Measurements from ENCODE around the gene RGS6. TPM values are rescaled to one million over a fixed set of nuclear protein-coding genes. Genes with fewer than 3 reads are reported as not detected.
"Not testable (repeated sequence)": the region's sequence is repeated elsewhere in the genome, so short reads cannot be mapped to it uniquely, and the experiment has no call there.

RGS6 gene
- 10 to 100 TPM in 1 of 4 donors, 1 to 10 TPM in 3; 1.1 to 11.3 (median 1.3) TPM for polyA plus RNA-seq (ENCODE audit: insufficient read length in 4 of 4)

DNA sequence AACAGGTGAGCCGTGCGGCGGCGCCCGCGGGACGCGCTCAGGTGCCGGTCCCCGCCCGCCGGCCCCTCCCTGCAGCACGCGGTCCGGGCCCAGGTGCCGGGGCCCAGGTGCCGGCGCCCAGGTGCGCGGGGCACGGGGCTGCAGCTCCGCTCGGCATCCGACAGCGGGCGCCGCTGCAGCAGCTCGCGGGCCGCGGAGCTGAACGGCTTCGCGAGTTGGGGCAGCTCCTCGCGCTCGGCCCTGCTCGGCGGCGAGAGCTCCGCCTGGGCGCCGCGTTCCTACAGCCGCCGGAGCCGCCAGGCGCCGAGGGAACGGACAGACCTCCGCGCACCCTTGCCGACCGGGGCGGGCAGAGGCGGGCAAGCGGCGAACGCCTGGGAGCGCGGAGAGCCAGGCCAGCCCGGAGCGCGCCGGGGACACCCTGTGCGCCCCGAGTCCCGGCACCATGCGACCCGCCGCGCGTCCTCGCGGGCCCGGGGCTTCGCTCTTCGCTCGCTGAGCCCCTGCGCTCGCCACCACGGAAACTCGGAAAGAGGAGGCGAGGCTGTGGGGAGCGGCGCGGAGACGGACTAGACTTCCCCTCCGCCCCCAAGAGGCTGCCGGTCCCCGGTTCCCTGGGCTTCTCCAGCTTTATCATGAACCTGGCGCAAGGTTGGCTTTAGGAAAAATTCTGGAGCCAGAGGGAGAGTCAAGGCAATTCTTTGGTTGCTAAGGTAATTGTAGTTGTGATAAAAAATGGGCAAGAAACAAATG lies at the start of gene RGS6:
Gene RGS6 (plus strand): TSS at position 201 of the 753 bp plus-strand sequence.
- peak in 3 of 4 donors; percentile 29 to 46 (median 45) for DNase-seq (ENCODE audit: low read depth in 4 of 4, low spot score in 3 of 4)

DNA sequence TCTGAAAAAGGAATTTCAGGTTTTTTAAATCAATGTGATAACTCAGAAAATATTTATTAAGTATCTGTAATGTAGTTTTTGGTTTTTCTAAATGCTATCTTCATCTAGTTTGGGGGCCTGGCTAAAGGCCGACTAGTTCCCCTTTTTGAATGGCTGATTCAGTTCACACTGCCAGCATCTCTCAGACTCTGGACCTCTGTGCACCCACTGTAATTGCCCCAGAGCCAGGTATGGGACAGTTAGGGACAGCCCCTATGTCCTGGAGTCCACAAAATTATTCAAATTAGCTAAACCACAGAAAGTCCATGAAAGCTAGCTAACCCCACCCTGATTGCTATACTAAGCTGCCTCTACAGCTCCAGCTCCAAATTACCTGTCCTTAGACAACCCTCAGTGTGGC lies 49.1 kb upstream of the RGS6 start:
- DNase-seq (ENCODE audit: low read depth in 4 of 4, low spot score in 3 of 4): no peak

DNA sequence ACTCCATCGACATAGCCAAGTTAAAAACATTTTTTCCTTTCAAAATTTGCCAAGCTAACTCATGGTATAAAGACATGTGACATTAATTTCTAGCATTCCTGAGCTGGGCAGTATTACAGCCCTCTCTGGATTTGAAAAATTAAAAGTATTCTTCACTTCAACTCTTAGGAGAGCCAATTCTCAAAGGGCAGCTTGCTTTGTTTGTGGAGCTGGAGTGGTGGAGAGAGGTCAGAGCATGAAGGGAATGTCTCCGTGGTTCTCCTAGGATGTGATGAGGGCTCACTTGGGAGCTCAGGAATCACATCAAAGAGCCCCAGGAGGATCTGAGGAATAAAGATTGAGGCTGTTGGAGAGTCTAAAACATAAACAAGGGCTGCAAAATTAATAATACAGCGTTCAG lies 46.9 kb upstream of the RGS6 start:
- no peak for DNase-seq (ENCODE audit: low read depth in 4 of 4, low spot score in 3 of 4)

DNA sequence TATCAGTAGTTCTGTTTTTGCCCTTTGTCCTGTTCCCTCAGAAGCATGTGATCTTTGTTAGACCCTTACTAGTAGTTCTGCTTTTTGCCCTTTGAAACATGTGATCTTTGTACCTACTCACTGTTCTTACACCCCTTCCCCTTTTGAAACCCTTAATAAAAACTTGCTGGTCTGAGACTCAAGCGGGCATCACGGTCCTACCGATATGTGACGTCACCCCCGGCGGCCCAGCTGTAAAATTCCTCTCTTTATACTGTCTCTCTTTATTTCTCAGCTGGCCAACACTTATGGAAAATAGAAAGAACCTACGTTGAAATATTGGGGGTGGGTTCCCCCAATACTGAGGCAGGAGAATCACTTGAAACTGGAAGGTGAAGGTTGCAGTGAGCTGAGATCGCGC lies 44.4 kb upstream of the RGS6 start:
- not testable (repeated sequence) for DNase-seq (ENCODE audit: low read depth in 4 of 4, low spot score in 3 of 4)

DNA sequence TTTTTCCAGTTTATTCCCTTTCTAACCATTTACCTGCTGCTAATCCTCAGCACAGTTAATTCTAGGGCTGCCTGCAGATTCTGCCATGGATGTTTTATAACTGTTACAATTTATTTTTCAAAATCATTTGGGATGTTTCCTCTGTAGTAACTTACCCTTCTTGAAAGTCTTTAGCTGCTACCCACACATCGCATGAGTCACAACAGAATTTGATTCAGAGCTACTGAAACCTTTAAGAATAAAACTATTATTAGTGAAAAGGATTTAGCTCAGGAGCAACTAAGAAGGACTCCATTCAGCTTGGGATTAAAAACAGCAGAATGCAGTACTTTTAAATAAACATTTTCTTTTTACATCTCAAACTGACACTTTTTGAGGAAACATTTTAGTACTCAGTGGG lies 41.7 kb upstream of the RGS6 start:
- DNase-seq (ENCODE audit: low read depth in 4 of 4, low spot score in 3 of 4): no peak

DNA sequence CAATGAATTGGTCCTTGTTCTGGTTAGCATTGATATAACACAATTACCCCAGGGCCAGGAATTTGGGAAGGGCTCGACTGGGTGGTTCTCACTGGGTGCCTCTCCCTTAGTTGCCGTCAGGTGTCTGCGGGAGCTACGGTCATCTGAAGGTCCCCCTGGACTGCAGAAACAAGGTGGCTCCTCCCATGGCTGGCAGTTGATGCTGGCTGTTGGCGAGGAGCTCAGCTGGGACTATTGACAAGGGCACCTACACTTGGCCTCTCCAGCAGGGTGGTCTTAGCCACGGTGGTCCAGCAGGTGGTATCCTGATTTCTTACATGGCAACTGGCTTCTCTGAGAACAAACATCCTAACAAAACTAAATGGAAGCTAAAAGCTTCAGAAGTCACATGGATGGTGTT lies 41.0 kb upstream of the RGS6 start:
- no peak for DNase-seq (ENCODE audit: low read depth in 4 of 4, low spot score in 3 of 4)

DNA sequence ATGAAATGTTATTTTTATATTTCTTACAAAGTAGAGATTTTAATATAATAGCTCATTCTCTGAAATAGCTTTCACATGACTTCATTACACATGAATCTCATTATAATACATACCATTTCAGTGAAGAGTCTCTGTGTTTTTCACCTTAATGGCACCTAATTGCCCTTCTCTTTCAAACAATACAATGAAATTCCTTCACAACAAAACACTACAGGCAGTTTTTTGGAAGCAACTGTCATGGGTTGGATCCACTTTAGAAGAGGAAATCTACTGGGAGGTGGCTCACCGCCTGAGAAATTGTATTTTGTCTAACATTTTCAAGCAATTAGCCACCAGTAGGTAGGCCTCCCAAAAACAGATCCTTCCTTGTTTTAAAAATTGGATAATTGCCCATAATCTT lies 40.3 kb upstream of the RGS6 start:
- no peak for DNase-seq (ENCODE audit: low read depth in 4 of 4, low spot score in 3 of 4)

DNA sequence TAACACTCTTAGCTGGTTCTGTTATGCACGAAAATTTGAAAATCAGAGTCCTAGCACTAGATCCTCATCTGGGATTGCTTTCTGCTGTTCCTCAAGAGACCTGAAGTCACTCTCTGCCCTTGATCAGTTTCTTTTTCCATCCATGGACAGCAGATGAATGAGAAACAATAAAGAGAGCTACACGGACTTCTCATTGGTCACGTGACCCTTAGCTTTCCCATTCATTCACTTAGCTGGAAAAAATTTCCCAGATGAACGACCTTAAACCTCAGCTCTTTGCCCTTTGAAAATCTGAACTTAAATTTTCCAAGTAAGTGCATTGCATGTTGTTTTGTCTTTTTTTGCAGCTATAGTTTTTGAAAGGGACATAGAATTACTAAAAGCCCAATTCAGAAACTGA lies 27.2 kb upstream of the RGS6 start:
- no peak for DNase-seq (ENCODE audit: low read depth in 4 of 4, low spot score in 3 of 4)

DNA sequence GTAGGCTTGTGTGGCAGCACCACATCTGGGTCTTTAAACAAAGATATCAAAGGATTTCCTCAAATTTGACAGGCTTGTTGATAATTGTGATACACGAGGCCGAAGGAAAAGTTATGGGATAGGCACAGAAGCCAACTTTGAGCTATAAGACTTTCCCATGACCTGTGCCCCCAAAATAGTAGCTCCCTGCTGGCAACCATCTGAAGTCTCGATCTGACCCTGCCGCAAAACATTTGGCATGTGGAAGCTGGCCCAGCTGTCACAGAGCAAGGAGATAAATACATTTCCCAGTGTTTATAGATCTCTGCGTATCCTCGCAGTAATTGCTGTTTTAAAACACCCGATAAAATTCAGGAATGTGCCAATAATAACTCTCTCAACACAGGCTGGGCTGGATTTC lies 26.4 kb upstream of the RGS6 start:
- DNase-seq (ENCODE audit: low read depth in 4 of 4, low spot score in 3 of 4): no peak

DNA sequence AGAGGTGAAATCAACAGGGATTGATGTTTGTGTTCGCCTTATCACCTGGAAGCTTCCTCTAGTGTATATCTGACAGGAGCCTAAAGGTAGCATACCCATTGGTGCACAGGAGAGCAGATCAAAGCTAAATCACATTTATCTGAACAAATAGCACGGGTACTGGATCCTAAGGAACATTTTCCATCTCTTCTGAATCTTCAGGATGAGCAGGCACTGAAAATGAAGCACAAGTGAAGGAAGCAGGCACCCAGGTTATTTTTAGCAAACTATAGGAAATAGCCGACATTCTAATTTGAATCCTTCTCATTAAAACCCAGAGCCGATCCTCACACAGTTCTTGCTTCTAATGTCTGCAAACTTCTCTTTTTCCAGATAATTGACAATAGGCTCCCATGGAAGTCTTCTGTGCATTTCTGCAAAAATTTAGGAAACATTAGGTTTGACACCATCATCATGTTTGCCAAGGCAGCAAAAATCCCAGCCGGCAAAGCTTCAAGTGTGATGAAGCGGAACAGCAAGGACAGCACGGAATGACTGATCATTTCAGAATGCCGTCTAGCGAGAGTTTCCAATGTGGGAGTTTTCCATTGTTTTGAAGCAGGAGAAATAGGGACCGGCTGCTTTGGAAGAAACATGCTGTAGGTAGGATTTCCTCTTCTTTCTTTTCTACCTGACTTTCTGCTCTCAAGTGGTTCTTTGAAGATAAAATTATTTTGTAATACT lies 24.3 kb upstream of the RGS6 start:
- DNase-seq (ENCODE audit: low read depth in 4 of 4, low spot score in 3 of 4): no peak

DNA sequence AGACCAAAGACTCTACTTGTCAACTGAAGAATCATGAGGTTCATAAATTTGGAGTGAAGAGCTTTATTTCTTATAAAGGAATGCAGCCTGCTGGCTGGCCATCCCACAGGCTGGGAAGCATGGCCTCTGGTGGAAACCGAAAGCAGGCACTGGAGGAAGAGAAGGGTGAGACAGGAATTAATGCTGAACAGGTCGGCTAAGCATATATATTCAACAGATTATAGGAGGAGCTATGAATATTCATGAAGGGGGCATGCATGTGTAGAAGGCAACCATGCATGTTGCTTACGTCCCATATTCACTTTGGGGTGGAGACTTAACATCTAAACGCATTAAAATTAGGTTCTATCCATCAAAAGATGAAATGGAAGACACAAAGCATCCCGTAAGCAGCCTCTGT lies 20.6 kb upstream of the RGS6 start:
- no peak for DNase-seq (ENCODE audit: low read depth in 4 of 4, low spot score in 3 of 4)

DNA sequence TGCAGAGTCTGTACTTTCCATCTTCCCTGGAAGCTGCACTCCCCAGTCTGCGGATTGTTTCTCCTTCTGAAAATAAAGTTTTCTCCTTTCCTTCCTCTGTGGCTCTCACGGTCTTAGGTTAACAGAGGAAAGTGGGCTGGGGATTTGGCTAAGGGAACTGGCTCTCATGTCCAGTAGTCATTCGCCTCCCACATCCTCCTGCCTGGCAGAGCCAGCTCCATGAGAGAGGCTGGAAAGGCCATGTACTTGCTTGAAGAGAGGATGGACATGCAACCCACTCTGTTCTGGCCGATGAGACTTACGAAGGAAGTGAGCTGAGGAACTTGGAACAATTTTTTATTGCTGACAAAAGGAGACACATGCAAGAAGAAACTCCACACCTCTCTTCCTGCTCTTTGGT lies 18.9 kb upstream of the RGS6 start:
- DNase-seq (ENCODE audit: low read depth in 4 of 4, low spot score in 3 of 4): no peak

DNA sequence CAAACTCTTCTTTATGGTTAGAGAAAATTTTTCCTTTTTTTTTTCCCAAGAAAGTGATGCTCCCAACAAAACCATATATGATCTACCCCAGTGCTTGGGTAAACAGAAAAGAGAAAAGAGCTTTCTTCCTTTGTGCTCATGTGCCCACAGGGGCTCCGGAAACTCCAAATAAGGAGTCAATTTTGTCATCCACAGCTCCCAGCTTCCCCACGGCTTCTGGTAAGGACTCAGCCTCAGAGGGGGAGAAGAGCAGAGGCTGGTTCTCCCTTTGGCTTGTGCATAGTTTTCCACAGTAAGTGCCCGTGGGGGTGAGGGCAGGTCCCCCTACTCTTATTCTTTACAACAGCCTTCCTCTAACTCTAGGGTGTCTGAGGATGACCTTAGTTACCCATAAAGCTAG lies 13.3 kb upstream of the RGS6 start:
- DNase-seq (ENCODE audit: low read depth in 4 of 4, low spot score in 3 of 4): no peak

DNA sequence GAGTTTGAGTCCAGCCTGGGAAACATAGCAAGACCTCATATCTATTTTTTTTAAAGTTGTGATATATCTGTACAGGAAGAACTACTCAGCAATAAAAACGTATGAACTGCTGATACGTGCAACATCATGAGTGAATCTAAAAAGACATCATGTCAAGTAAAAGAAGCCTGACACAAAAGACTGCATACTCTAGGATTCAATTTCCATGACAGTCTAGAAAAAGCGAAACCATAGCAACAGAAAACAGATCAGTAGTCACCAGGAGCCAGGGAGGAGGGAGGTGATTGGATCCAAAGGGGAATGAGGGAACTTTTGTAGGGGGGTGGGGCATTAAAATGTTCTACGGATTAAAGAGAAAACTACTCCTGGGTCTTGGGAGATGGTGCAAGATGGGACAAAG lies 8.7 kb upstream of the RGS6 start:
- DNase-seq (ENCODE audit: low read depth in 4 of 4, low spot score in 3 of 4): no peak

DNA sequence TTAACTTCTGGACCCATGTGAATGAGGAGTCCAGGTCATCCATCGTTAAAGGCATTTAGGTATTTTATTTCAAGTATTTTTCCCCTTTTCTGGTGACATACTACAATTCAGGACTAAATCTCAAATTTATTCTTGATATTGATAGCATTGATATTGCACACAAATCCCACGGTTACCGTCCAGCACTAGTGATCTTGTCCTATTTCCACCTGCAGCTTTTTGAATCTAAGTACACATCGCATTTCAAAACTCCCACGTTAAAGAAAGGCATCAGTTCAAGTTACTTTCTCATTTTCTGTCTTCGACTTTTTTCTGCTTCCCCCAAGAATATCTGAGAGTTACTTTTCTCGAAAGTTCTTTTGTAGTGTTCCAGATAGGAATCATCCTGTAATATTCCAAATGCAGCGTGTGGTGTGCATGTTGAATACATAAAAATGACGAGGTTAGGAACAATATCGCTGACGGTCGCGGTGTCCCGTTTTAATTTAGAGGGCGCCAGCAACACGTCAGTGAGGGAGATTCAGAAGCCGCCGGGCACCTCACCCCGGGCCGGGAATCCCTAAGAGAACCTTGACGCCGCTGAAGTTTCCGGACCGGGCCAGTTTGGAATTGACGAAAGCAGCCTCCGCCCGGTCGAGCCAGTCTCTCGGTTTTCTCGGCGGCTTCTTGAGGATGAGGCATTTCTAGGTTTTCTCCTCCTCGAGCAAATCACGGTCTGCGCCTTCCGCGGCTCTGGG lies 569 bp upstream of the RGS6 start:
- no peak for DNase-seq (ENCODE audit: low read depth in 4 of 4, low spot score in 3 of 4)

DNA sequence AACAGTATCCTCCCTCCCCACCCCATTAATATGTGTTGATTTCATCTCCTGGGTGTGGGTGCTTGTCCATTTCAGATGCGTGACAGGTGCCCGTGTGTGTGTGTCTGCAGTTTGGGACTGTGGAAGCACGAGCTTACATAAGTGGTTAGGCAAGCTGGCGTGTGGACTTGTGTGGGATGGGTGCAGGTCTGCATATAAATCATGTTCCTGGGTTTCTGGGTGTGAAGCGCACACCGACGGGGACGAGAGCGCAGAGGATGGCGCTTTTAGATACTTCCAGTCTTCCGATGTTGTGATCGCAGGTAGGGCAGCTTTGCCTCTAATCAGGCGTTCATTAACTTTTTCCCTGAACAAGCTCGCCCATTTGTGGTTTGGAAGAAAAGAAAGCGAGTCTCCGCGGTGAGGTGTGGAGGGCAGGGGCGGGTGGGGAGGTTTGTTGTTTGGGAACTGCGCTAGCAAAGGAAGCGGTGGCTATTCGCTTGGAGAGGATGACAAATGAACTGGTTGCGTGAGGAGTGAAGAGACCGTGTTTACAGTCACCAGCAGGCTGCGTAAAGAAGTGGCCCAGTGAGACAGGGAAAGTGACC lies 865 bp downstream of the RGS6 start:
- no peak for DNase-seq (ENCODE audit: low read depth in 4 of 4, low spot score in 3 of 4)

DNA sequence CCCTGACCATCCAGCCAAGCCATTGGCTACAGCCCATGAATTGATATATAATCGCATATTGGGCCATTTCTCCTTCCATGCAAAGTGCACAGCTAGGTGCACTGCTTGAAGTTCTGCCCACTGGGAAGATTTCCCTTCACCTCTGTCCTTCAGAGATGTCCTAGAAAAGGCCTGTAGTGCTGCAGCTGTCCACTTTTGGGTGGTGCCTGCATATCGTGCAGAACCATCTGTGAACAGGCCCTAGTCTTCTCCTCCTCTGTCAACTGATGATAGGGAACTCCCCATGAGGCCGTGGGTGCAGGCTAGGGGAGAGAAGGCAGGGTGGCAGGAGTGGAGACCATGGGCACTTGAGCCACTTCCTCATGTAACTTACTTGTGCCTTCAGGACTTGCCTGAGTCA lies 6.0 kb downstream of the RGS6 start:
- not testable (repeated sequence) for DNase-seq (ENCODE audit: low read depth in 4 of 4, low spot score in 3 of 4)

DNA sequence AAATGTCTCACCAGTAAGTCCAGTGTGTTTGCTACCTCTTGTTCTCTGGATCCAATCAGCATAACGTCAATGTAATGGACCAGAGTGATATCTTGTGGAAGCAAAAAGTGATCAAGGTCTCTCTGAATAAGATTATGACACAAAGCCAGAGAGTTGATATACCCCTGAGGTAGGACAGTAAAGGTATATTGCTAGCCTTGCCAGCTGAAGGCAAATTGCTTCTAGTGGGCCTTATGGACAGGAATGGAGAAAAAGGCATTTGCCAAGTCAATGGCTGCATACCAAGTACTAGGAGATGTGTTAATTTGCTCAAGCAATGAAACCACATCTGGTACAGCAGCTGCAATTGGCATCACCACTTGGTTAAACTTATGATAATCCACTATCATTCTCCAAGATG lies 7.1 kb downstream of the RGS6 start:
- not testable (repeated sequence) for DNase-seq (ENCODE audit: low read depth in 4 of 4, low spot score in 3 of 4)

DNA sequence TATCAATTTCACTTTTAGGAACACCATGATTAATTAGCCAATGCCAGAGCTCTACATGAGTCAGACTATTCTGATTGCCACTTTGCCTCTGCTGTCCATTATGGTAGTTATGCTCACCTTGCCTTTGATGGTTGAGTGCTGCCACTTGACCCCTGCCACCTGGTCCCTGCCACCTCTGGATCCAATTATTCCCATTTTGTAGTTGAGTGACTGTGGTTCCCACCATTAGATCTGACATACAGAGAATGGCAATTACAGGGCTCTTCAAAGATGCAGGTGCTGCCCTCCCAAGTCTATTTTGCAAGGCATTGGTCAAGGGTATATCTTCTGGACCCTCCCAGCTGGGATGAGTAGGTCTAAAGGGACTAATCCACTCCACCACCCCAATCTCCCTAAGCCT lies 8.3 kb downstream of the RGS6 start:
- not testable (repeated sequence) for DNase-seq (ENCODE audit: low read depth in 4 of 4, low spot score in 3 of 4)

DNA sequence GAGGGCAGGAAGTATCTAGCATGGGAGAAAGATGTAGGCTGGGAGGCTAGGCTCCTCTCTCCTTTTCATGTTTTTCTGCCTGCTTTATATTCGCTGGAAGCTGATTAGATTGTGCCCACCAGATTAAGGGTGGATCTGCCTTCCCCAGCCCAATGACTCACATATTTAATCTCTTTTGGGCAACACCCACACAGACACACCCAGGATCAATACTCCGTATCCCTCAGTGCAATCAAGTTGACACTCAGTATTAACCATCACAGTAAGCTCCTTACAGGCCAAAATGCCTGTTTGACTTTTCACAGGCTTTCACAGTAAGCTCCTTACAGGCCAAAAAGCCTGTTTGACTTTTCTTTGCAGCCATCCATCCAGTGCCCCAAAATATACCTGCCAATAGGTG lies 9.4 kb downstream of the RGS6 start:
- DNase-seq (ENCODE audit: low read depth in 4 of 4, low spot score in 3 of 4): not testable (repeated sequence)
